ENCODE measurements around the gene DHRSX. TPM values are rescaled to one million over a fixed set of nuclear protein-coding genes. Genes with fewer than 3 reads are reported as not detected.

Gene DHRSX
- total and polyA plus RNA-seq, 2 of the 13 experiments (the other 11 are each of a cell fraction or from before 2014, with no cell fraction given) = 15.5 to 24.3 TPM

GRCh38 chrX:2371026-2371711 is 129.6 kb downstream of the DHRSX start:
- 91% methylated on average over 20 of the region's 20 CpGs for WGBS (ENCODE audit: low lambda C conversion rate)
- ChIA-PET POLR2A (no interaction called here), CTCF (ENCODE audit: low intra/inter-chr PET ratio, low total read pairs) (no interaction called here)
- Histone ChIP-seq H4K20me1 (ENCODE audit: insufficient read depth, low read length) (no peaks in the 10 kb centered on the region), H3K9me3 (ENCODE audit: low read length) (no peaks in the 10 kb centered on the region), H3K79me2 (ENCODE audit: insufficient read depth, low read length) (no peaks in the 10 kb centered on the region), H3K9ac (ENCODE audit: insufficient read depth, low read depth, low read length) (no peak overlapping the region), H2AFZ (ENCODE audit: low read length) (no peak overlapping the region), H3K36me3 (replicated peaks in 1 of 2; ENCODE audit: control insufficient read depth in 1 of 2, insufficient read depth in 2 of 2, low read length in 2 of 2) (no peaks in the 10 kb centered on the region; a peak in 1 of 5 replicates), H3K4me3 (replicated peaks in 1 of 3; ENCODE audit: insufficient read depth in 1 of 3, low read depth in 2 of 3, low read length in 3 of 3) (no peak overlapping the region), H3K27ac (ENCODE audit: extremely low read length, insufficient read depth, low read length) (no peak overlapping the region), H3K27me3 (ENCODE audit: control insufficient read depth in 1 of 2, insufficient read depth in 2 of 2, low read length in 2 of 2) (no peaks in the 10 kb centered on the region), H3K4me1 (ENCODE audit: insufficient read depth, low read length) (no peaks in the 10 kb centered on the region), H3K4me2 (ENCODE audit: low read depth, low read length) (no peak overlapping the region)
- TF ChIP-seq RBM22 (optimal IDR thresholded peaks at IDR 0.05; ENCODE audit: low read length) = peak; percentile 37
- no peak for TF ChIP-seq TCF12 (IDR thresholded peaks at IDR 0.05)
- TF ChIP-seq TCF12 (CRISPR knock-in tag; IDR thresholded peaks at IDR 0.05) = no peak
- in situ Hi-C loops (cut with HindIII; ENCODE audit: extremely low pct_ligation_motif_present, low pct_unique_long_range_greater_than_20kb) (no loop called here), intact Hi-C loops (cut with micrococcal nuclease; ENCODE audit: unreplicated experiment) (no loop called here)
- DNase-seq (ENCODE audit: low spot score) (no peak), ATAC-seq (no peak), FAIRE-seq (no peak)
- no TSS peak for BruUV-seq (replicated peaks)

DNA sequence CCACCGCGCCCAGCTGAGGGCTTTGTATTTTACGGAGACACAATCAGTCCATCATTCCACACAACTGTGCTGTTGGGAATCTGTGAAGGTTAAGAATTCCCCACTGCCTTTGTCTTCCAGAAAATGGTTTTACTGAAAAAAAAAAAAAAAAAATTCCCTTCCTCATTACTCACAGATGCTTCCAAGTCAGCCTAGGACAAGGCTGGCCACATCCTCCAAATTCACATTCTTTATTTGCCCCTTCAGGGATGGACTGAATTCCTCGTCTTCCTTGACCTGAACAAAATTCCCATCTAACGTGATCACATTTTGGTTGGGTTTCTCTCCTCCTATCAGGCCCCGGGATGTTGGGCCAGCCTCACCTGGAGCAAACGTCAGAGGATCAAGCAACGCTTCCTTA is 130.3 kb downstream of the DHRSX start:
- H3K36me3 ChIP-seq (replicated peaks in 1 of 2; ENCODE audit: control insufficient read depth in 1 of 2, insufficient read depth in 2 of 2, low read length in 2 of 2) = no peaks in the 10 kb centered on the region; a peak in 1 of 5 replicates
- H3K9ac ChIP-seq (ENCODE audit: insufficient read depth, low read depth, low read length) = no peak overlapping the region
- no TSS peak for BruUV-seq (replicated peaks)
- ATAC-seq (no peak), DNase-seq (ENCODE audit: low spot score) (no peak), FAIRE-seq (no peak)
- intact Hi-C loops (cut with micrococcal nuclease; ENCODE audit: unreplicated experiment) (no loop called here), in situ Hi-C loops (cut with HindIII; ENCODE audit: extremely low pct_ligation_motif_present, low pct_unique_long_range_greater_than_20kb) (no loop called here)
- no peaks in the 10 kb centered on the region for H4K20me1 ChIP-seq (ENCODE audit: insufficient read depth, low read length)
- no peaks in the 10 kb centered on the region for H3K27me3 ChIP-seq (ENCODE audit: control insufficient read depth in 1 of 2, insufficient read depth in 2 of 2, low read length in 2 of 2)
- POLR2A ChIA-PET = no interaction called here
- no peak overlapping the region for H2AFZ ChIP-seq (ENCODE audit: low read length)
- H3K79me2 ChIP-seq (ENCODE audit: insufficient read depth, low read length) = no peaks in the 10 kb centered on the region
- no peaks in the 10 kb centered on the region for H3K4me1 ChIP-seq (ENCODE audit: insufficient read depth, low read length)
- no peak overlapping the region for H3K27ac ChIP-seq (ENCODE audit: extremely low read length, insufficient read depth, low read length)
- H3K9me3 ChIP-seq (ENCODE audit: low read length) = no peaks in the 10 kb centered on the region
- no peak overlapping the region for H3K4me3 ChIP-seq (replicated peaks in 1 of 3; ENCODE audit: insufficient read depth in 1 of 3, low read depth in 2 of 3, low read length in 3 of 3)
- CTCF ChIA-PET (ENCODE audit: low intra/inter-chr PET ratio, low total read pairs) = no interaction called here
- TF ChIP-seq TCF7 (IDR thresholded peaks at IDR 0.05; ENCODE audit: low read depth) = no peak
- TF ChIP-seq ZNF790 (CRISPR knock-in tag; IDR thresholded peaks at IDR 0.05; ENCODE audit: borderline replicate concordance) = no peak
- TF ChIP-seq CENPX (CRISPR knock-in tag; IDR thresholded peaks at IDR 0.05) = no peak
- no peak for TF ChIP-seq RFX3 (CRISPR knock-in tag; IDR thresholded peaks at IDR 0.05)
- TF ChIP-seq ZNF138 (CRISPR knock-in tag; IDR thresholded peaks at IDR 0.05; ENCODE audit: low read depth) = no peak
- TF ChIP-seq, protein P1, sequence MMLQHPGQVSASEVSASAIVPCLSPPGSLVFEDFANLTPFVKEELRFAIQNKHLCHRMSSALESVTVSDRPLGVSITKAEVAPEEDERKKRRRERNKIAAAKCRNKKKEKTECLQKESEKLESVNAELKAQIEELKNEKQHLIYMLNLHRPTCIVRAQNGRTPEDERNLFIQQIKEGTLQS (CRISPR knock-in tag; IDR thresholded peaks at IDR 0.05) = no peak
- TF ChIP-seq REPIN1 (CRISPR knock-in tag; IDR thresholded peaks at IDR 0.05; ENCODE audit: borderline replicate concordance, low read depth) = no peak
- TF ChIP-seq ZFP36 (IDR thresholded peaks at IDR 0.05; ENCODE audit: borderline replicate concordance, low read depth, low read length, partially characterized antibody) = no peak
- TF ChIP-seq ETV5 (CRISPR knock-in tag; IDR thresholded peaks at IDR 0.05; ENCODE audit: borderline replicate concordance) = no peak
- TF ChIP-seq ZBTB21 (CRISPR knock-in tag; IDR thresholded peaks at IDR 0.05) = no peak
- no peak for TF ChIP-seq ZNF296 (CRISPR knock-in tag; conservative IDR thresholded peaks at IDR 0.05)
- TF ChIP-seq ZNF761 (CRISPR knock-in tag; conservative IDR thresholded peaks at IDR 0.05) = no peak
- no peak for TF ChIP-seq EEA1 (CRISPR knock-in tag; IDR thresholded peaks at IDR 0.05; ENCODE audit: borderline replicate concordance)
- no peak for TF ChIP-seq RFX1 (IDR thresholded peaks at IDR 0.05)
- no peak for TF ChIP-seq ZNF317 (CRISPR knock-in tag; IDR thresholded peaks at IDR 0.05)
- TF ChIP-seq NR3C1 (CRISPR knock-in tag; IDR thresholded peaks at IDR 0.05) = no peak
- WGBS (ENCODE audit: low lambda C conversion rate) = 98% methylated on average over 8 of the region's 8 CpGs
- no peak overlapping the region for H3K4me2 ChIP-seq (ENCODE audit: low read depth, low read length)

Data from HepG2 (cell line).